ENCODE measurements around the gene HIRA.
"Not testable (repeated sequence)": the region's sequence is repeated elsewhere in the genome, so short reads cannot be mapped to it uniquely, and the experiment has no call there.

HIRA gene

DNA sequence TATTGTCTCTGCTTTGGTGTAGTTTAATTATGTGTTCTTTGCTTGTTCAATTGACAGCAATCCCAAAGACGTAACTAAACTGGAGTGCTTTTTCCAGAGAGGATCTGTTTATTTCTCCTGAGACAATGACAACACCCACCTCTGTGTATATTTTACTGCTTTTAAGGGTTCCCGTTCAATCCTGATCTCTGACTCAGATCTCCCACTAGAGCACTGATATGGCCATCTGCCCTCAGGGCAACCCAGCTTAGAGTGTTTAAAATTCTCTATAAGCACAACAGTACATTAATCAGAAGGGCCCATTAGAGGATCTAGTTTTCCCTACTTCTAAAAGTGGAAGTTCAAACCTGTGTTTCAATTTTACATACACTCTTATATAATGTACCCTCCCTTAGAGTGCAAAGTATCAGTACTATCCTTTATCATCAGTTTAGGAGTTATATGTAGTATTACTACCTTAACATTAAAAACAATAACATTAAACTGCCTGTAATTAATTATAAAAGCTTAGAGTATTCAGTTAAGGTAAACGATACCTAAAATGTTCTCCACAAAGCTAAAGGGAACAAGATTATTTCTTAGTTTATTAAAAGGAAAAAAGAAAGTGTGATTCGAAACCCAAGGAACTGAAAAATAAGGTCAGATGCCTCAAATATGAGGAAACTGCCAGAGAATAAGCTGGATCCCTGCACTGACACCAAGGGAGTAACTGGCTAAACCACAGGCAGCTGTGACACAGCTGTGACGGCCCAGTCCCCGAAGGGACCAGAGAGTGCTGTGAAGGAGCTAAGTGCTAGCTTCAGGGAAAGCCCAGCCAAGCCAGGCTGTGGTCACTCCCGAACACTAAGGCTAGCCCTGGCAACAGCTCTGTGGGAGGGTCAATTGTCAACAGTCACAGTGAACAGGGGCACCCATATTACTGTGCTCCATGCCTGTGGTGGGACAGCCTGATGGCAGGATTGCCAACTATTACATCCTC is 32.2 kb upstream of the HIRA start:
- no peak for DNase-seq

DNA sequence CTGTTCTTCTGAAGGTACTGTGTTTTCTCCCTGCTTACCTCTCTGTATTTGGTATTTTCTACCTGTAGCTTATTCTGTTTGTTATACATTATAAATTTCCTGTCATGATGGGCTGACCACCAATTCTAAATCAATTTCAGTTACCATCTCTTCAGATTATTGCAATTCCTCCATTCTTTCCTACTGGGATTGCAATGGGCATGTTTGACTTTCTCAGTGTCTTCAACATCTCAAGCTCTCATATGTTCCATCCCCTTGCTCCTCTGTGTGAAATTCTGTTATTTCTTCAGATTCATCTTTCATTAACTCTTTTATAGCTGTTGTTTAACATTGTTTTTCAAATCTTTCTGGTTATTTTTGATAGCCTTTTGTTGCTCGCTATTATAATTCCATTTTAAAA is 31.5 kb upstream of the HIRA start:
- no peak for DNase-seq

DNA sequence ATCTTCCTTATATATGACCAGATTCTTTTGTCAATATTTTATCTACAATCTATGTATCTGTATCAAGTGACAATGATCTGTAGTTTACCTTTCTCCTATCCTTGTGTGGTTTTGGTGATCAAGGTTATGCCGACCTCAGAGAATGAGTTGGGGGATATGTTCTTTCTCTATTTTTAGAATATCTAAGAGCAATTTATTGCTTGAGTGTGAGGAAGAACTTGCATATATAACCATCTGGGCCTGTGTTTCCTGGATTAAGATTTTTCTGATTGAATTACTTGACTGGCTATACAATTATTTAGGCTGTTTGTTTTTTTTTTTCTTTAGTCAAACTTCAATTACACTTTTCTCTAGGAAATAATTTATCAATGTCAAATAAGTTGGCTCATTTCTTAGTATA is 30.0 kb upstream of the HIRA start:
- DNase-seq: no peak

DNA sequence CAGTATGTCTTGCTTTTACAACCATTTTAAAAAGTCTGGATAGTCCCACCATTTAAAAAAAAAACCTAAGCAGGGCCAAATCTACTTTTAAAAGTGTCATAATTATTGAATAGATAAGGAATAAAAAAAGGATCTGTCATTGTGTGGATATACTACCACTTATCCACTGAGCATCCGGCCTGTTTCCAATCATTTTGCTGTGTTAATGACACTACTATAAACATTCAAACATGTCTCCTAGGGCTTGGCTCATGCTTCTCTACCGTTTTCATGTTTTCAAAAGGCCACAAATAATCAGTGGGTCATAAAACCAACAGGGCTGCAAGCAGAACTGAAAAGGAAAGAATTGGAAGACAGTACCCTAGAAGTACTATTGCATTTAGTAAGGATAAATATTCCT is 28.5 kb upstream of the HIRA start:
- DNase-seq: no peak

DNA sequence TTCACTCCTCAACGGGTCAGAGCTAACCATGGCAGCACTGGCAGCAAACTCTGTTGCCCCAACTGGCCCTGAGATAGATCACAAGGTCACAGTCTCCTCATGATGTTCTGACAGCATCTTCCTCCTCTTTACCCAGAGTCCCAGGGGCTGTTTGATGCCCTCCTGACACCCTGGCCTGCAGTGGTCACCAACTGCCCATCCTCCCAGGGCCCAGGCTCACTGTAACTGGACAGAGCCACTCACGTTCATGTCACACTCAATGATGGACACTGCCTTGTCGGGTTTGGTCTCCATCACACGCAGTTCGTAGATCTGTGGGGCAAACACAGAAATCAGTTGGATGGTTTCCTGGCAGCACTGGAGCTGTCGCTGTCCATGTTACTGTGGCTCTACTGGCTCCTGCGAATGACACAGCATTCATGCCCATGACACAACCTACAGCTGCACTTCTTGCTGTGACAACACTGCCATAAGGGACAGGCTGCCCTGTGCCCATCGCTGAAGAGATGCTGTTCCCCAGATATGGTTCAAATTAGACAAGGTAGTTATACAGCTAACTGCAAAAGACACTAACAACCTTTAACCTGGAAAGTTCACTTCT is 26.4 kb upstream of the HIRA start:
- DNase-seq: no peak

DNA sequence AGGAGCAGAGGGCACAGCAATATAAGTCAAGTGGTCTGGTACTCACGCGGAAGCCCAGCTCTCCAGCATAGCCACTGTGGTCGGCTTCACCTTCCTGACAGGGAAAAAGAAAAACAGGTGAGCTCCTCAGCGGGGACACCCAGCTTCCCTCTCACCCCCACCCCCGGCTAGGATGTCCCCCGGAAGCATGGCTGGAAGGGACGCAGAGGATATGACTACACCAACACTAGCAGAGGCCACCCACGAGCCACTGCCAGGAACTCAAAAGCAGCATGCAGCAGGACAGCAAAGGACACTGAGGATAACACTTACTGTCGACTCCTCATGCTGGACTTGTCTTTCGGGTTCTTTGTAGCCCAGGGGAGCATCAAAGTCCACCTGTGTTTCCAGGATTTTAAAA is 25.0 kb upstream of the HIRA start:
- DNase-seq: no peak

DNA sequence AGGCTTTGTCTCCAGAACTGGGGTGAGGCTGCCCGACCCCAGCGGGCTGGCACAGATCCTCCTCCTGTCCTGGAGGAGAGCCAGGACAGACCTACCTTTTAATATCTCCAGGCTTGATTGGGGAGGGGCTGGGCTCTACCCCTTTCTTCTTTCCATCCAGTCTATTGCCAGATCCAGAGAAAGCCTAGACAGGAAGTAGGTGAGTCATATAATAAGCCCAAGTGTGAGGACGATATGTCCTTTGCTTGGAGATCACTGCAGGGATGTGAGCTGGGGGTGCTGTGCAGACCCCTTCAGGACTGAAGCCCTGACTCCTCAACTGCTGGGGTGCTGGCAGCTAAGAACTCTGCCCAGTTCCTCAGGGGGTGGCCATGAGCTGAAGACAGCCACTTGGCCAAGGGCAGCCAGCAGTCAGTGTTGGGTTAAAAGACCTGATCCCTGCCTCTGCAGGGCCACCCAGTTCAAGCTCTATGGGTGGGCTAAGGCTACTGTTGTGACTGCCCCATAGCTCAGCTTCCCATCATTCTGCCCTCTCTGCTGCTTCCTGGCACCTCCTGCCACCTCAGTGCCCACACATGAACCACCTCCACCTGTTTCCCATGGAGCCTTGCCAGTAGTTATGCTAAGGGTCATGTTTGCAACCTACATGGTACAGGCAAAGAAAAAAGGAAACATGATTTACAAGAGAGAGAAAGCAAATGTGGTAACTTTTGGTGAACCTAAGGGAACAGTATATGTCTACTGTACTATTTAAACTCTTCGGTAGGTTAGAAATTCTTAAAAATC is 24.2 kb upstream of the HIRA start:
- no peak for DNase-seq

DNA sequence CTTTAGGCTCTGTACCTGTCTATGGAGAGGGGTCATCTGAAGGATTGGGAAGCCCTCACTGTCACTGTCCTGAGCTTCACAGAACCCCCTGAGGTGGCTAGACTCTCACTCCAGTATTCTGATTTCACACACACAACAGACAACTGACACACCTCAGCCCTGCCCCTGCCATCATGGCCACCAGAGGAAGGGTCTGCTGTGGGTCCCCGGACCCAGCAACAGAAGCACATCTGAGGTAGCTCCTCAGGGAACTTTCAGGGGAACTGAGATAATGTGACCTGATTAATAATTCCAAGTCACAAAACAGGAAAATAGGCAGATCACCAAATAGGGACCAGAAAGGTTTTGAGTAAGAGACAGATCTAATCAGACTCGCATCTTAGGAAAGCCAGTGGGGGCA is 23.5 kb upstream of the HIRA start:
- DNase-seq: no peak

DNA sequence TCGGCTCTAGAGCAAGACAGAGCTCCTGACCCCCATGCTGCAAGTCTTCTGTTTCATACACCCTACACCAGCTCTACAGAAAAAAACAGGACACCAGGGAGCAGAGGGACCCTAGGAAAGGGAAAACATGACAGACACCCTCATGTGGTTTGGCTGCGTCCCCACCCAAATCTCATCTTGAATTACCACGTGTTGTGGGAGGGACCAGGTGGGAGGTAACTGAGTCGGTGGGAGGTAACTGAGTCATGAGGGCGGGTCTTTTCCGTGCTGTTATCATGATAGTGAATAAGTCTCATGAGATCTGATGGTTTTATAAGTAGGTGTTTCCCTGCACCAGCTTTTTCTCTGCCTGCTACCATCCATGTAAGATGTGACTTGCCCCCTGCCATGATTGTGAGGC is 22.6 kb upstream of the HIRA start:
- no peak for DNase-seq

DNA sequence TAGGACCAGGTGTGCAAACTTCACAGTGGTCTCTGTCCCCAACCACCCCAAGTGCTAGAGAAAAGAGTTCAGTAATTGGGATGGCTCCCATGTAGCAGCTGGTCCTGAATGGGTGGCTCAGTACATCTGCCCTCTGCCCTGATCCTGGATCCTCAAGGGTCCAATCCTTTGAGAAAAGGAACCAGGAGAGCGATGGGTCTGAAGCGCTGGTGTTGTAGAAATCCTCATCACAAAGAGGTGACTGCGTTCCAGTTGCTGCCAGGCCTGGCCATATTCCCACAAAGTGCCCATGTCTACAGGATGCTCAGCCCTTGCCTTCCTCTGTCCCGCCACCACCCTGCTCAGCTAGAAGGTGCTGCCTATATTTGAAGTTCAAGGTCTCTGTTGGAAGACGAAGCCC is 22.2 kb upstream of the HIRA start:
- no peak for DNase-seq

DNA sequence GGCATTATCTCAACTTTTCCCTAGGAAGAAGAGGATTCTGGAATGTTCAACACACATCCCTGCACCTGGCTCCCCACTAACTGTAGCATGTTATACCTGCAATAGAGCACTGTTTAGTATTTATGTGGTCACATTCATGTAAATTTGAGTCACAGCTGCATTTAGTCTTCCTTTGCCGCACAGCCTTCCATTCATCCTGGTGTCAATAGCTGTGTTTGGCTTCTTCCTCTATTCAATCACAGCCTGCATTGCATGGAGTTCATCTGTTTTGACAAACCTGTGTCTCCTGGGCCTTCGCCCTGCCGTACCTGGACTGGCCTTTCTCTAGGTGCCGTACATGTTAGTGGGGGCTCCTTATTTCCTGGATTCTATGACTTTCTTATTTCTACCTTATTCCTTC is 20.0 kb upstream of the HIRA start:
- no peak for DNase-seq

DNA sequence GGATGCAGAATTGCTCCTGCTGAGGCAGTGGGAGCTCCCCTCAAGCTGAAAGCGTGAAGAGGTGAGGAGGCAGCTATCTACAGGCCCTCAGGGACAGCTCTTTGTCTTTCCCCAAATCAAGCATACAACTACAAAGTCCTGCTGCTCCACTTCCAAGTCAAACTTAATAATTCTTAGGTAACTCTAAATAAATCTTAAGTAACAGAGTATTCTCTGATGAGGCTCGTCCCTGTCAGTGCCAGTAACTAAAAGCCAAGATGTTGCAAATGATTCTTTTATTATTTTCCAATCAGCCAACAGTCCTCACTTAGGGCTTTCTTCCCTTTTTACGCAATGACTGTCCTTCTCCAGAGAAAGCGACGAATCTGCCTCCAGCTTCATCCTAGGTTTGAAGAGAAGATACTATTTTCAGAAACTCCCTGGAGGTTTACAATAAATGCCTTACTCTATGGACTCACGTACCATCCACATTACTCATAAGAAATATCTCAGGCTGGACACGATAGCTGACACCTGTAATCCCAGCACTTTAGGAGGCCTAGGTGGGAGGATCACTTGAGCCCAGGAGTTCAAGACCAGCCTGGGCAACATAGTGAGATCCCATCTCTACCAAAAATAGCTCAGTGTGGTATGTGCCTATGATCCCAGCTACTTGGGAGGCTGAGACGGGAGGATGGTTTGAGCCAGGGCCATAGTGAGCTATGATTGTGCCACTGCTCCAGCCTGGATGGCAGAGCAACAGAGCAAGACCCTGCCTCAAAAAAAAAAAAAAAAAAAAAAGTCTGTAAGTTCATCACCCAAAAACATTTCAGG is 19.0 kb upstream of the HIRA start:
- no peak for DNase-seq

DNA sequence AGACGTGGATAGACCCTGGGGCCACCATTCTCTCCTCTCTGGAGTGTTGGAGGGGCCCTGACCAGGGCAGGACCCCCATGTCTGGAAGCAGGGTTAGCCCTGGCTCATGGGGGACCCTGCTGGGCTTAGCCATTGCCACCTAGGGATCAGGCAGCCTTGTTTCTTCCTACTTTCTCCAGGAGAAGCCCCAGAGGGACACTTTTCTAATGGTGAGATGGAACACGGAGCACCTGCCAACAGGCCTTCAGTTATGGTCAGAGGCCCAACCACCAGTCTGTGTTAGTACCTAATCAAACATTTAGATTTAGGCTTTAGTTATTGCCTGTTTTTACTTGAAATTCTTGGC is 17.9 kb upstream of the HIRA start:
- no peak for DNase-seq

DNA sequence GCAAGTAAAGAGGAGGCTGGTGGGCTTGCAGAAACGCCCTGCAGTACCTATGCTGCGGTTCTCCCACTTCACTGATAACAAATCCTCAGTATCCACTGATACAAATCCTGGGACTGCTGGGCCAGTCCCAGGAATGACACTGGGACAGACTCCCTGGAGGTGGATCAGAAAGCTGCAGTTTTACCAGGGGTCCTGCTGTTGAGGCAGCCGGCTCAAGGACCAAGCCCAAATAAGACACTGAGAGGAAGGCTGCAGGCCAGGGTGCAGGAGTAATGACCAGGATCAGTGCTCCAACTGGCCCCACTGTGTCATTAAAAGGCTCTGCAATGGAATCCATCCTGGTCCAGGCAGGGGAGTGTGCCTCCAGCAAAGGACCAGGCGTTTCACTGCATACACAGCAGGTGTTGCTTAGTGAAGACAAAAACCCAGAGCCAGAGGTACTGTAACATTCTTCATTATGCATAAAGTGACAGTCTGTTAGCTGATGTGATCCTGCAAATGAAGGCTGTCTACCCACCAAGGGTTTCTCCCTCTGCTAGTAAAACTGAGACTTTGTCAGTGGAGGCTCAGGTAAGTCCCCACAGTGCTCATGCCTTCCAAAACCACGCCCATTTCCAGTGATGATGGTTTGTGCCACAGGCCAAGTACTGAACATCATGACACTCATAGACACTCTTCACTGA is 17.3 kb upstream of the HIRA start:
- no peak for DNase-seq

DNA sequence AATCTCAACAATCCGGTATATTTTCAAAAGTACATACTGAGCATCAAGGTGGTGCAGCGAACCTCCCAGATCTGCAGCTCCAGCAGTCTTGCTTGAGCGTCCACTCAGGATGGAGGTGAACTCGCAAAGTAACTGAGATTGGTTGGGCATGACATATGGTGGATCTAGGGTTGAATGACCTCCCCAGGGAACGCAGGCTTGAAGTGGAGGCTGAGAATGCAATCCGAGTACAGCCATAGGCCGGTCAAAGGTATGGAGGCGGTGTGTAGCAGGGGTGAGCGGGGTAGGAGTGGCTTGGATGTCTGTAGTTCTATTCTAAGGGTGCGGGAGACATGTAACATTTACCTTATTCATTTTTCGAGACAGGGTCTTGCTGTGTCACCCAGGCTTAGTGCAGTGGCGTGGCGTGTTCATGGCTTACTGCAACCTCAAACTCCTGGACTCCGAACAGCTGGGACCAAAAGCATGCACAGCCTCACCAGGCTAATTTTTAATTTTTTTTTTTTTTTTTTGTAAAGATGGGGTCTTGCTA is 16.6 kb upstream of the HIRA start:
- peak in 1 of 2 experiments; percentile 55 for DNase-seq

DNA sequence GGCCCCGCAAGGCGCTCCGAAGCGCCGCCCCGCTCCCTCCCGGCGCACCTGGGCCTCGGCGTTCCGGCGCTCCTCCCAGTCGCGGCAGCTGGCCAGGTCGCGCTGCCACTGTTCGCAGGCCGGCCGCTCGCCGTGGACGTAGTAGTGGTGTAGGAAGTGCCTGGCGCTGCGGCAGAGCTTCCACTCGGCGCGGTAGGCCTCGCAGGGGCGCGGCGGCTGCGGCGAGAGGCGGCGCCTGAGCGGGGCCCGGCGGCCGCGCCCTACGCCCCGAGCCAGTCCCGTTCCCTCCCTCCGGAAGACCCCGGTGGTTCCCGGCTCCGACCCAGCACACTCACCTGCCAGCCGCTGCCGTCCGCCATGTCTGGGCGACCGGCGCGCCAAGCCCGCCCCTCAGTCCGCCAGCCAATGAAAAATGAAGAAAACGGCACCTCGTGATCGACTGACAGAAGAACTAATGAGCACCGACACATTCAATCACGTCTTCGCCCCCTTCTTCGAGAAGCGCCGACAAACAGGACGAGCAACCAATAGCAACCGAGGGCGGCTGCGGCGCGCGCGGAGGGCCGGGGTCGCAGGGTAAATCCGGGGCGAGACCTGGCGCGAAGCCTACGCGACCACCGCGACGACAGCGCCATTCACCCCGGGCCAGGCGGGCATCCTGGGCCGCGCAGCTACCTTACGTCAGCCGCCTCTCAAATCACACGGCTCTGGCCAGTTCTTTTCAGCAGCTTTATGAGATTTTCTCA is 16.0 kb upstream of the HIRA start, which contains the start of gene C22orf39:
C22orf39 (minus strand) TSS at position 382 of the 746 bp plus-strand sequence; CDS start at position 359, 23 bp downstream.
- peak; percentile 88 to 92 for DNase-seq

DNA sequence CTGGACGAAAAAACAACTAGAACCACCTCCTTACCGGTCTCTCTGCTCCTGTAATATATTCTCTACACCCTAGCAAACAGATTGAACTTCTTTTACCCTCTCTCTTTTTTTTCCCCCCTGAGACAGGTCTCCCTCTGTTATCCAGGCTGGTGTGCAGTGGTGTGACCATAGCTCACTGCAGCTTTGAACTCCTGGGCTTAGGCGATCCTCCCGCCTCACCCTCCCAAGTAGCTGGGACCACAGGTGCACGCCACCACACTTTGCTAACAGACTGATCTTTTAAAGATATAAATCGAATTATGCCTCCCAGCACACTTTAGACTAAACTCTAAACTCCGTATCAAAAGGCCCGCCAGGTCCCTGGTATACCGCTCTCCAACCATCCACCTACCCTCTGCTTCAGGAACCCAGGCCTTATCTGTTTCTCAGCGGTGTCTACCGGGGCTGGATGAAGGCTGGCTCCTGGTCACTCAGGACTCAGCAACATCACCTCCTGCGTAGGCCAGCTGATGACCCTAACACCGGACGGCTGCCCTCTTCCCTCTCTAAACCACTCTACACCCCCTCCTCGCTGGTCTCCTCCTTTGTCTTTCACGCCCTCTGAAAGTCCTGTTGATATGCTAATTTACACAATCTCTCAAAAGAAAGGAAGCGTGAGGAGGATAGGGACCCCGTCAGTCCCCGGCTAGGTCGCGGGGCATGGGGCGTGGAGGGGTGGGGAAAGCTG is 15.2 kb upstream of the HIRA start:
- no peak for DNase-seq

DNA sequence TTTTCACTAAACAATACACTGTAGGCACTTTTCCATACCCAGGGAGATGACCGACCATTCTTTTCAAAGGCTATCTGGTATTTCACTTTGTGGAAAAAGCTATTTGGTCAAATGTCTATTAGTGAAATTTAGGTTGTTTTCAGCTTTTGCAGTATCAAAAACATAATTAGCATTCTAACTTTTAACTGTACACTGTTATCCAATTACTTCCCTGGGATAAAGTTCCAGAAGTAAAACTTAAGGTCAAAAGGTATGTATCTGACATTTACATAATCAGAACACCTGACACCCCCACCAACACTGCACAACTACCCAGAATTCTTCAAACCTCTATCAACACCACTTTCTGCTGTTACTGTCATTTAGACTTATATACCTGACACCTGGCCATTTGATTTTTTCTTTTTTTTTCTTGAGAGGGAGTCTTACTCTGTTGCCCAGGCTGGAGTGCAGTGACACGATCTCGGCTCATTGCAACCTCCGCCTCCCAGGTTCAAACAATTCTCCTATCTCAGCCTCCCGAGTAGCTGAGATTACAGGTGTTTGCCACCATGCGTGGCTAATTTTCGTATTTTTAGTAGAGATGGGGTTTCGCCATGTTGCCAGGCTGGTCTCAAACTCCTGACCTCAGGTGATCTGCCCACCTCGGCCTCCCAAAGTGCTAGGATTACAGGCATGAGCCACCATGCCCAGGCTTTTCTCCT is 13.9 kb upstream of the HIRA start:
- not testable (repeated sequence) for DNase-seq

DNA sequence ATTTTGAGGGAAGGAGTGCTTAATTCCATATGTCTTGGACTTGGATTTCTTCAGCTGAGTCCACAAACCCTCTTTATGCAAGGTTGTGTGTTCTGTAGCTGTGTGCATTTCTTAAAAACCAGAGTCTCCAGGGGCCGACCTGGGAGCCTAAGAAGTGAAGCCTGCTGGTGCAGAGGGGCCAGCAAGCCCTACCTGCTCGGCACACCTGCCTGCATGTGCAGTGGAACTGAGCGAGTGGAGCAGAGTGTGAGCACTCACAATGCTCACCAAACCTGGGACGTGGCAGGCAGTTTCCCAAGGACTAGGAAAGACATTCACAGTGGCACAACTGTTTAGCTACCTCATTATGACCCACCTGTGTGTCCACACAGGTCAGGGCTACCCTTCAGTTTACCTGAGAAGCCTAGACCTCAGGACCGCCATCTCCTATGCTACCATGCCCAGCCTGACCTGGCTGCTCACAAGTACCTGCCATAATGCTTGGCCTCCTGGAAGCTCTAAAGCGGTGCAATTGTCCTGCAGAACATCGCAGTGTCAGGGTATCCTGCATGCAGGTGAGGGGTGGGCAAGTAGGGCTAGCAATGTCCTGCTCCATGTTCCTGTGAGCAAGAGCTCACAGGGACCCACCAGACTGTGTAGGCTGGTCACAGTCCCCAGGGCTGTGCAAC is 12.1 kb upstream of the HIRA start:
- DNase-seq: no peak
